Measurements from ENCODE around the gene MON1A. TPM values are rescaled to one million over a fixed set of nuclear protein-coding genes. Genes with fewer than 3 reads are reported as not detected.
A peak's percentile ranks its signal among the peaks of the same experiment; 100 is the strongest.
"Not testable (repeated sequence)": the region's sequence is repeated elsewhere in the genome, so short reads cannot be mapped to it uniquely, and the experiment has no call there.

The MON1A gene
- total RNA-seq, 2 donors from 2014 or later = 7.8 to 12.0 TPM

GRCh38 chr3:49940667-49941249, 11.1 kb upstream of the MON1A start:
- TF ChIP-seq POLR2AphosphoS5 (IDR thresholded peaks at IDR 0.05) (no peak), CTCF (IDR thresholded peaks at IDR 0.05) (no peak), POLR2A (IDR thresholded peaks at IDR 0.05) (no peak)
- Histone ChIP-seq H3K4me3 (peak overlapping the region; percentile 78 to 79), H3K4me1 (replicated peaks) (peaks cover 5% of the 10 kb centered on the region), H3K27ac (peak overlapping the region; percentile 94 to 96), H3K27me3 (replicated peaks; ENCODE audit: insufficient read depth) (no peaks in the 10 kb centered on the region), H3K9me3 (no peaks in the 10 kb centered on the region), H3K36me3 (no peaks in the 10 kb centered on the region)
- DNase-seq (ENCODE audit: low spot score) = no peak
- intact Hi-C loops (cut with DNase I) = no loop called here
- WGBS = 7% methylated on average over 23 of the region's 23 CpGs

- DNase-seq (ENCODE audit: low spot score) = peak; percentile 98
- WGBS = under 1% methylated on average over 65 of the region's 74 CpGs
- no peaks in the 10 kb centered on the region for H3K36me3 ChIP-seq
- TF ChIP-seq POLR2AphosphoS5 (IDR thresholded peaks at IDR 0.05) (peak; percentile 99), POLR2A (IDR thresholded peaks at IDR 0.05) (peak; percentile 62), CTCF (IDR thresholded peaks at IDR 0.05) (no peak)
- H3K27ac ChIP-seq = peak within 1 kb of the TSS; percentile 94 to 96
- intact Hi-C loops (cut with DNase I) = no loop called here
- peaks cover 5% of the 10 kb centered on the region for H3K4me1 ChIP-seq (replicated peaks)
- H3K9me3 ChIP-seq = no peaks in the 10 kb centered on the region
- no peaks in the 10 kb centered on the region for H3K27me3 ChIP-seq (replicated peaks; ENCODE audit: insufficient read depth)
- H3K4me3 ChIP-seq = peak within 1 kb of the TSS; percentile 78 to 79
These were observed 10.5 kb upstream of the MON1A start, which contains the start of gene RBM6 for GRCh38 chr3:49939858-49940666. Gene RBM6, plus strand, starts transcription at chr3:49940150. Its CDS starts 22,492 bp downstream, at chr3:49962642.

GRCh38 chr3:49937090-49937489, 7.5 kb upstream of the MON1A start:
- Histone ChIP-seq H3K4me3 (no peak overlapping the region), H3K9me3 (no peaks in the 10 kb centered on the region), H3K27me3 (replicated peaks; ENCODE audit: insufficient read depth) (no peaks in the 10 kb centered on the region), H3K36me3 (no peaks in the 10 kb centered on the region), H3K27ac (no peak overlapping the region), H3K4me1 (replicated peaks) (peaks cover 5% of the 10 kb centered on the region)
- WGBS = 46% methylated on average over 3 of the region's 3 CpGs
- no peak for TF ChIP-seq CTCF (IDR thresholded peaks at IDR 0.05)
- no peak for TF ChIP-seq POLR2A (IDR thresholded peaks at IDR 0.05)
- TF ChIP-seq POLR2AphosphoS5 (IDR thresholded peaks at IDR 0.05) = no peak
- no peak for DNase-seq (ENCODE audit: low spot score)
- intact Hi-C loops (cut with DNase I) = no loop called here

GRCh38 chr3:49932281-49932680, 2.7 kb upstream of the MON1A start:
- H3K36me3 ChIP-seq; H3K4me1 ChIP-seq (replicated peaks); H3K4me3 ChIP-seq; H3K9me3 ChIP-seq; H3K27ac ChIP-seq; DNase-seq (ENCODE audit: low spot score); H3K27me3 ChIP-seq (replicated peaks; ENCODE audit: insufficient read depth); intact Hi-C loops (cut with DNase I): not testable (repeated sequence)
- WGBS = 87% methylated on average over 15 of the region's 15 CpGs

GRCh38 chr3:49930922-49931321, 1.3 kb upstream of the MON1A start:
- 100% methylated on average over 1 of the region's 1 CpG for WGBS
- H3K4me1 ChIP-seq (replicated peaks) = no peaks in the 10 kb centered on the region
- intact Hi-C loops (cut with DNase I) = no loop called here
- H3K9me3 ChIP-seq = no peaks in the 10 kb centered on the region
- H3K27ac ChIP-seq = peak overlapping the region in 1 of 2 donors; percentile 82
- no peak for DNase-seq (ENCODE audit: low spot score)
- no peak overlapping the region for H3K4me3 ChIP-seq
- TF ChIP-seq POLR2A (IDR thresholded peaks at IDR 0.05) (no peak), POLR2AphosphoS5 (IDR thresholded peaks at IDR 0.05) (no peak), CTCF (IDR thresholded peaks at IDR 0.05) (no peak)
- no peaks in the 10 kb centered on the region for H3K27me3 ChIP-seq (replicated peaks; ENCODE audit: insufficient read depth)
- no peaks in the 10 kb centered on the region for H3K36me3 ChIP-seq
